ENCODE results near the gene PACSIN2.

The PACSIN2 gene

DNA sequence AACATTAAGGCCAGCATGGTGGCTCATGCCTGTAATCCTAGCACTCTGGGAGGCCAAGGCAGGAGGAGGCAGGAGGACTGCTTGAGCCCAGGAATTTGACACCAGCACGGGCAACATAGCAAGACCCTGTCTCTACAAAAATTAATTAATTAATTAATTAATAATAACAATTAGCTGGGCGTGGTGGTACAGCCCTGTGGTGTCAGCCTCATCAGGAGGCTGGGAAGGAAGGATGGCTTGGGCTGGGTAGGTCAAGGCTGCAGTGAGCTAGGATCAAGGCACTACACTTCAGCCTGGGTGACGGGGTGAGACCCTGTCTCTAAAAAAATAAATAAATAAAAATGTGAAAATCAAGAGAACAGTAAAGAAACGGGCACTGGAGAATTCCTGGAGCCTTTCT lies 159.2 kb downstream of the PACSIN2 start:
- TF ChIP-seq, protein P1, sequence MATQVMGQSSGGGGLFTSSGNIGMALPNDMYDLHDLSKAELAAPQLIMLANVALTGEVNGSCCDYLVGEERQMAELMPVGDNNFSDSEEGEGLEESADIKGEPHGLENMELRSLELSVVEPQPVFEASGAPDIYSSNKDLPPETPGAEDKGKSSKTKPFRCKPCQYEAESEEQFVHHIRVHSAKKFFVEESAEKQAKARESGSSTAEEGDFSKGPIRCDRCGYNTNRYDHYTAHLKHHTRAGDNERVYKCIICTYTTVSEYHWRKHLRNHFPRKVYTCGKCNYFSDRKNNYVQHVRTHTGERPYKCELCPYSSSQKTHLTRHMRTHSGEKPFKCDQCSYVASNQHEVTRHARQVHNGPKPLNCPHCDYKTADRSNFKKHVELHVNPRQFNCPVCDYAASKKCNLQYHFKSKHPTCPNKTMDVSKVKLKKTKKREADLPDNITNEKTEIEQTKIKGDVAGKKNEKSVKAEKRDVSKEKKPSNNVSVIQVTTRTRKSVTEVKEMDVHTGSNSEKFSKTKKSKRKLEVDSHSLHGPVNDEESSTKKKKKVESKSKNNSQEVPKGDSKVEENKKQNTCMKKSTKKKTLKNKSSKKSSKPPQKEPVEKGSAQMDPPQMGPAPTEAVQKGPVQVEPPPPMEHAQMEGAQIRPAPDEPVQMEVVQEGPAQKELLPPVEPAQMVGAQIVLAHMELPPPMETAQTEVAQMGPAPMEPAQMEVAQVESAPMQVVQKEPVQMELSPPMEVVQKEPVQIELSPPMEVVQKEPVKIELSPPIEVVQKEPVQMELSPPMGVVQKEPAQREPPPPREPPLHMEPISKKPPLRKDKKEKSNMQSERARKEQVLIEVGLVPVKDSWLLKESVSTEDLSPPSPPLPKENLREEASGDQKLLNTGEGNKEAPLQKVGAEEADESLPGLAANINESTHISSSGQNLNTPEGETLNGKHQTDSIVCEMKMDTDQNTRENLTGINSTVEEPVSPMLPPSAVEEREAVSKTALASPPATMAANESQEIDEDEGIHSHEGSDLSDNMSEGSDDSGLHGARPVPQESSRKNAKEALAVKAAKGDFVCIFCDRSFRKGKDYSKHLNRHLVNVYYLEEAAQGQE (IDR thresholded peaks at IDR 0.05; ENCODE audit: insufficient read depth in 1 of 2, low read depth in 2 of 2, low read length in 2 of 2), result no peak
- TF ChIP-seq FOXP2 (optimal IDR thresholded peaks at IDR 0.05; ENCODE audit: borderline replicate concordance, extremely low read depth, extremely low read length, insufficient read depth) (no peak), TAF1 (IDR thresholded peaks at IDR 0.05; ENCODE audit: borderline replicate concordance, insufficient read depth, low read length) (no peak), SIN3A (IDR thresholded peaks at IDR 0.05; ENCODE audit: borderline replicate concordance, insufficient read depth, low read length) (no peak), POLR2AphosphoS5 (IDR thresholded peaks at IDR 0.05; ENCODE audit: low read depth, low read length) (no peak)

- TF ChIP-seq SIN3A (IDR thresholded peaks at IDR 0.05; ENCODE audit: borderline replicate concordance, insufficient read depth, low read length) (no peak), TAF1 (IDR thresholded peaks at IDR 0.05; ENCODE audit: borderline replicate concordance, insufficient read depth, low read length) (no peak), FOXP2 (optimal IDR thresholded peaks at IDR 0.05; ENCODE audit: borderline replicate concordance, extremely low read depth, extremely low read length, insufficient read depth) (no peak)
- TF ChIP-seq, protein P1 (IDR thresholded peaks at IDR 0.05; ENCODE audit: insufficient read depth in 1 of 2, low read depth in 2 of 2, low read length in 2 of 2), result no peak
Observed at GRCh38 chr22:42855211-42855610, 159.7 kb downstream of the PACSIN2 start.

DNA sequence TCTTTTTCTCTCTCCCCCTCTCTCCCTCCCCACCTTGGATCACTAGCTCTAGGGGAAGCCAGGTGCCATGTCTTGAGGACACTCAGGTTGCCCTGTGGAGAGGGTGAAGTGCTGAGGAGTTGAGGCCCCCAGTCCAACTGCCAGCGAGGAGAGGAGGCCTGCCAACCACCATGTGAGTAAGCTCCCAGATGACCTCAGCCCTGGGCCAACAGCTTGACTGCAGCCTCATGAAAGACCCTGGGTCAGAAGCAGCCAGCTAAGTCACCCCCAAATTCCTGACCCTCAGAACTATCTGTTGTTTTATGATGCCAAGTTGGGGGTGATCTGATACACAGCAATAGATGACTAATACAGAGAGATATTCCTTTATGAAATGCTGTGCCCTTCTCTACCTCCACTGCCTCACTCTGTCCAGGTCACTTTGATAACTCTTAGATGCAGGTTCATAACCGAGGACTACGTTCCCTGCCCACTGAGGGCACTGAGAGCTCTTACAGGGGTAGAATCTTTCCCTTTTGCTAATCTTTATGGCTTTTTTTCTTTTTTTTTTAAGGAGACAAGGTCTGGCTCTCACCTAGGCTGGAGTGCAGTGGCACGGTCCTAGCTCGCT lies 165.9 kb downstream of the PACSIN2 start:
- TF ChIP-seq POLR2AphosphoS5 (IDR thresholded peaks at IDR 0.05; ENCODE audit: low read depth, low read length), result no peak
- TF ChIP-seq SIN3A (IDR thresholded peaks at IDR 0.05; ENCODE audit: borderline replicate concordance, insufficient read depth, low read length), result no peak
- TF ChIP-seq, protein P1 (IDR thresholded peaks at IDR 0.05; ENCODE audit: insufficient read depth in 1 of 2, low read depth in 2 of 2, low read length in 2 of 2), result no peak
- TF ChIP-seq TAF1 (IDR thresholded peaks at IDR 0.05; ENCODE audit: borderline replicate concordance, insufficient read depth, low read length), result no peak
- TF ChIP-seq FOXP2 (optimal IDR thresholded peaks at IDR 0.05; ENCODE audit: borderline replicate concordance, extremely low read depth, extremely low read length, insufficient read depth), result no peak

- TF ChIP-seq, protein P1 (IDR thresholded peaks at IDR 0.05; ENCODE audit: insufficient read depth in 1 of 2, low read depth in 2 of 2, low read length in 2 of 2), result no peak
- TF ChIP-seq FOXP2 (optimal IDR thresholded peaks at IDR 0.05; ENCODE audit: borderline replicate concordance, extremely low read depth, extremely low read length, insufficient read depth) (no peak), SIN3A (IDR thresholded peaks at IDR 0.05; ENCODE audit: borderline replicate concordance, insufficient read depth, low read length) (no peak)
Observed at GRCh38 chr22:42847110-42847509, 167.8 kb downstream of the PACSIN2 start.

DNA sequence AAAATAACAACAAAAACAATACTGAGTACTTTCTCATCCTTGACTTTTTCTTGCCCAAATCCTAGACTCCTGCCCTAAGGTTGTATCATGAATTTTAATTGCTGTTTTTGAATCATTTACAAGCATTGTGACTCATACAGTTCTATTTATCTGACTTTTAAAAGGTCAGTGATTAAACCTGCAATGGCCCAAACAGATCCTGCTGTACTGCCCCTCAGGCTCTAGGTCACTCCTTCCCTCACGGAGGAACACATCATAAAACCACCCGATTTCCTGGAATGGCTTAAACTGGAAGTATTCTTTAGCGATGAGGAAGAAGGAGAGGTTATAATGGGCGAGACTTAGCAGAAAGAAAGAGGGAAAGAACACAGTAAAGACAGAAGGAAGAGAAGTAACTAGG lies 170.2 kb downstream of the PACSIN2 start:
- no peak for TF ChIP-seq POLR2AphosphoS5 (IDR thresholded peaks at IDR 0.05; ENCODE audit: low read depth, low read length)
- TF ChIP-seq, protein P1 (IDR thresholded peaks at IDR 0.05; ENCODE audit: insufficient read depth in 1 of 2, low read depth in 2 of 2, low read length in 2 of 2), result no peak
- TF ChIP-seq SIN3A (IDR thresholded peaks at IDR 0.05; ENCODE audit: borderline replicate concordance, insufficient read depth, low read length), result no peak
- TF ChIP-seq FOXP2 (optimal IDR thresholded peaks at IDR 0.05; ENCODE audit: borderline replicate concordance, extremely low read depth, extremely low read length, insufficient read depth), result no peak
- no peak for TF ChIP-seq TAF1 (IDR thresholded peaks at IDR 0.05; ENCODE audit: borderline replicate concordance, insufficient read depth, low read length)

Data from PFSK-1 (cell line).